ENCODE measurements around the gene MUC5B.

MUC5B gene

GRCh38 chr11:1219834-1220815, 2.7 kb upstream of the MUC5B start:
- Mint-ChIP-seq H3K9me3 (ENCODE audit: low read depth) (no peaks in the 10 kb centered on the region), H3K4me1 (ENCODE audit: low read depth) (no peaks in the 10 kb centered on the region), H3K27me3 (peaks cover 10% of the 10 kb centered on the region), H3K36me3 (no peaks in the 10 kb centered on the region), H3K27ac (no peak overlapping the region), H3K4me3 (no peak overlapping the region)

GRCh38 chr11:1220941-1221721, 1.7 kb upstream of the MUC5B start:
- no peaks in the 10 kb centered on the region for H3K9me3 Mint-ChIP-seq (ENCODE audit: low read depth)
- no peaks in the 10 kb centered on the region for H3K4me1 Mint-ChIP-seq (ENCODE audit: low read depth)
- peaks cover 10% of the 10 kb centered on the region for H3K27me3 Mint-ChIP-seq
- H3K27ac Mint-ChIP-seq = no peak overlapping the region
- no peaks in the 10 kb centered on the region for H3K36me3 Mint-ChIP-seq
- H3K4me3 Mint-ChIP-seq = no peak overlapping the region

GRCh38 chr11:1221848-1222311, 986 bp upstream of the MUC5B start:
- H3K4me1 Mint-ChIP-seq (ENCODE audit: low read depth) = no peaks in the 10 kb centered on the region
- no peak overlapping the region for H3K4me3 Mint-ChIP-seq
- no peak overlapping the region for H3K27ac Mint-ChIP-seq
- H3K27me3 Mint-ChIP-seq = peaks cover 10% of the 10 kb centered on the region
- no peaks in the 10 kb centered on the region for H3K36me3 Mint-ChIP-seq
- H3K9me3 Mint-ChIP-seq (ENCODE audit: low read depth) = no peaks in the 10 kb centered on the region

- H3K4me3 Mint-ChIP-seq = no peak overlapping the region
- no peak overlapping the region for H3K27ac Mint-ChIP-seq
- H3K4me1 Mint-ChIP-seq (ENCODE audit: low read depth) = no peaks in the 10 kb centered on the region
- H3K27me3 Mint-ChIP-seq = peaks cover 4% of the 10 kb centered on the region
- H3K36me3 Mint-ChIP-seq = no peaks in the 10 kb centered on the region
- H3K9me3 Mint-ChIP-seq (ENCODE audit: low read depth) = no peaks in the 10 kb centered on the region
Observed at GRCh38 chr11:1223346-1224110, 662 bp downstream of the MUC5B start.

- Mint-ChIP-seq H3K27ac (no peak overlapping the region), H3K4me1 (ENCODE audit: low read depth) (no peaks in the 10 kb centered on the region), H3K9me3 (ENCODE audit: low read depth) (no peaks in the 10 kb centered on the region), H3K36me3 (no peaks in the 10 kb centered on the region), H3K27me3 (peaks cover 4% of the 10 kb centered on the region), H3K4me3 (no peak overlapping the region)
Observed at GRCh38 chr11:1224111-1224490, 1.2 kb downstream of the MUC5B start.

- H3K4me1 Mint-ChIP-seq (ENCODE audit: low read depth) = no peaks in the 10 kb centered on the region
Observed at GRCh38 chr11:1224491-1225385, 1.9 kb downstream of the MUC5B start.

GRCh38 chr11:1225386-1226225, 2.7 kb downstream of the MUC5B start:
- Mint-ChIP-seq H3K9me3 (ENCODE audit: low read depth) (no peaks in the 10 kb centered on the region), H3K27ac (no peak overlapping the region), H3K4me3 (no peak overlapping the region)

More at GRCh38 chr11:1224491-1225385, 1.9 kb downstream of the MUC5B start:
- H3K36me3 Mint-ChIP-seq = no peaks in the 10 kb centered on the region
- H3K27ac Mint-ChIP-seq = no peak overlapping the region
- no peak overlapping the region for H3K4me3 Mint-ChIP-seq
- no peaks in the 10 kb centered on the region for H3K9me3 Mint-ChIP-seq (ENCODE audit: low read depth)
- H3K27me3 Mint-ChIP-seq = peaks cover 4% of the 10 kb centered on the region

GRCh38 chr11:1226226-1226985, 3.5 kb downstream of the MUC5B start:
- H3K4me1 Mint-ChIP-seq (ENCODE audit: low read depth) = no peaks in the 10 kb centered on the region
- peaks cover 2% of the 10 kb centered on the region for H3K27me3 Mint-ChIP-seq
- no peak overlapping the region for H3K27ac Mint-ChIP-seq
- no peak overlapping the region for H3K4me3 Mint-ChIP-seq
- H3K36me3 Mint-ChIP-seq = no peaks in the 10 kb centered on the region
- H3K9me3 Mint-ChIP-seq (ENCODE audit: low read depth) = no peaks in the 10 kb centered on the region

More at GRCh38 chr11:1225386-1226225, 2.7 kb downstream of the MUC5B start:
- no peaks in the 10 kb centered on the region for H3K36me3 Mint-ChIP-seq
- H3K4me1 Mint-ChIP-seq (ENCODE audit: low read depth) = no peaks in the 10 kb centered on the region
- peaks cover 4% of the 10 kb centered on the region for H3K27me3 Mint-ChIP-seq

GRCh38 chr11:1226986-1227550, 4.2 kb downstream of the MUC5B start:
- H3K27me3 Mint-ChIP-seq = no peaks in the 10 kb centered on the region

GRCh38 chr11:1227551-1228100, 4.8 kb downstream of the MUC5B start:
- H3K9me3 Mint-ChIP-seq (ENCODE audit: low read depth) = no peaks in the 10 kb centered on the region
- H3K27ac Mint-ChIP-seq = no peak overlapping the region
- H3K36me3 Mint-ChIP-seq = no peaks in the 10 kb centered on the region
- H3K4me3 Mint-ChIP-seq = no peak overlapping the region
- no peaks in the 10 kb centered on the region for H3K4me1 Mint-ChIP-seq (ENCODE audit: low read depth)
- no peaks in the 10 kb centered on the region for H3K27me3 Mint-ChIP-seq

More at GRCh38 chr11:1226986-1227550, 4.2 kb downstream of the MUC5B start:
- Mint-ChIP-seq H3K4me1 (ENCODE audit: low read depth) (no peaks in the 10 kb centered on the region), H3K36me3 (no peaks in the 10 kb centered on the region), H3K27ac (no peak overlapping the region), H3K4me3 (no peak overlapping the region), H3K9me3 (ENCODE audit: low read depth) (no peaks in the 10 kb centered on the region)

- Mint-ChIP-seq H3K9me3 (ENCODE audit: low read depth) (no peaks in the 10 kb centered on the region), H3K4me1 (ENCODE audit: low read depth) (no peaks in the 10 kb centered on the region), H3K27me3 (no peaks in the 10 kb centered on the region), H3K36me3 (no peaks in the 10 kb centered on the region), H3K4me3 (no peak overlapping the region), H3K27ac (no peak overlapping the region)
Observed at GRCh38 chr11:1228101-1228821, 5.4 kb downstream of the MUC5B start.

Measured in activated naive CD8-positive, alpha-beta T cell (primary cell).